SK-N-SH (cell line): ENCODE results near the gene RASD2. TPM values are rescaled to one million over a fixed set of nuclear protein-coding genes. Genes with fewer than 3 reads are reported as not detected.

Source experiments
- CTCF ChIA-PET: fragments of 300-600, 350-600 bp; formaldehyde crosslinking; extraction: SDS; loops from one replicate; lab custom pipeline; 2021; lab: Yijun Ruan, JAX
- POLR2A ChIA-PET: fragments of 350-600 bp; sonication (Branson Sonifier 250); formaldehyde crosslinking; extraction: SDS; loops from one replicate; lab custom pipeline; 2020; ENCODE audit warnings: antibody characterized with exemption, inconsistent platforms; lab: Yijun Ruan, JAX
- DNase-seq: peaks from one replicate; pipeline ENCODE4 v3.0.0; 2012
- H2AFZ ChIP-seq: fragments of 200-600 bp; sonication (generic); 2 replicates; pipeline ENCODE4 v1.8.1; 2016; ENCODE audit warnings: antibody characterized with exemption, mild to moderate bottlenecking, low read depth
- H3F3A ChIP-seq: fragments of 200-600 bp; sonication (generic); replicated peaks from 2 replicates; pipeline ENCODE3; 2016; ENCODE audit warnings: antibody characterized with exemption, mild to moderate bottlenecking; ENCODE audit not compliant: insufficient read depth
- H3K27ac ChIP-seq, 2 experiments: fragments of 200-500 bp in 1 of 2; fragments of 200-600 bp in 1 of 2; sonication (Bioruptor generic) in 1 of 2; sonication (generic), shearing (Covaris generic) in 1 of 2; 2 replicates each; pipeline versions ENCODE4 v1.5.1 to v1.6.1; 2014 to 2016; ENCODE audit warnings: low read depth in 2 of 2, inconsistent platforms in 1 of 2, low read length in 1 of 2, mild to moderate bottlenecking in 1 of 2, mixed read lengths in 1 of 2
- H3K27me3 ChIP-seq: fragments of 200-600 bp; sonication (generic), shearing (Covaris generic); 2 replicates; pipeline ENCODE4 v1.6.1; 2016; ENCODE audit warnings: mixed run types; ENCODE audit not compliant: insufficient read depth
- H3K36me3 ChIP-seq, 2 experiments: fragments of 200-500 bp in 1 of 2; fragments of 200-600 bp in 1 of 2; sonication (Bioruptor generic) in 1 of 2; sonication (generic) in 1 of 2; replicated peaks in 1 of 2; 2 replicates each; pipeline versions ENCODE3 to v1.5.1; 2014 to 2016; ENCODE audit warnings: low read length in 1 of 2, mild to moderate bottlenecking in 1 of 2; ENCODE audit not compliant: insufficient read depth in 2 of 2, control insufficient read depth in 1 of 2
- H3K4me1 ChIP-seq, 2 experiments: fragments of 200-500 bp in 1 of 2; fragments of 200-600 bp in 1 of 2; sonication (Bioruptor generic) in 1 of 2; sonication (generic), shearing (Covaris generic) in 1 of 2; 2 replicates each; pipeline versions ENCODE4 v1.5.1 to v1.6.1; 2014 to 2016; ENCODE audit warnings: low read depth in 1 of 2, low read length in 1 of 2, mixed run types in 1 of 2; ENCODE audit not compliant: insufficient read depth in 2 of 2, control insufficient read depth in 1 of 2
- H3K4me2 ChIP-seq: fragments of 200-600 bp; sonication (generic), shearing (Covaris generic); 2 replicates; pipeline ENCODE4 v1.6.1; 2017; ENCODE audit warnings: mixed run types
- H3K4me3 ChIP-seq, 2 experiments: fragments of 200-500 bp in 1 of 2; fragments of 200-600 bp in 1 of 2; sonication (Bioruptor generic) in 1 of 2; sonication (generic), shearing (Covaris generic) in 1 of 2; 2 replicates each; pipeline versions ENCODE4 v1.5.1 to v1.8.1; 2014 to 2016; ENCODE audit warnings: low read depth in 2 of 2, inconsistent platforms in 1 of 2, low read length in 1 of 2, mild to moderate bottlenecking in 1 of 2, mixed read lengths in 1 of 2, moderate library complexity in 1 of 2
- H3K79me2 ChIP-seq: fragments of 200-600 bp; sonication (generic); 2 replicates; pipeline ENCODE4 v1.8.1; 2017; ENCODE audit warnings: mild to moderate bottlenecking; ENCODE audit not compliant: insufficient read depth
- H3K9ac ChIP-seq: fragments of 200-600 bp; sonication (generic); 2 replicates; pipeline ENCODE4 v1.6.1; 2017; ENCODE audit warnings: mixed run types
- H3K9me2 ChIP-seq: fragments of 200-600 bp; sonication (generic); 2 replicates; pipeline ENCODE4 v1.6.1; 2017; ENCODE audit warnings: mixed run types
- H3K9me3 ChIP-seq: fragments of 200-600 bp; sonication (generic); 2 replicates; pipeline ENCODE4 v1.6.1; 2017; ENCODE audit warnings: mixed run types, mild to moderate bottlenecking, moderate library complexity
- H4K20me1 ChIP-seq: fragments of 200-600 bp; sonication (generic); 2 replicates; pipeline ENCODE4 v1.6.1; 2017; ENCODE audit warnings: mild to moderate bottlenecking, mixed run types; ENCODE audit not compliant: insufficient read depth
- CHD2 ChIP-seq: fragments of 150-350 bp; IDR thresholded peaks from 2 replicates; pipeline ENCODE4 v1.6.1; 2018; ENCODE audit warnings: low read length; ENCODE audit not compliant: partially characterized antibody
- FOXM1 ChIP-seq: IDR thresholded peaks from 2 replicates; pipeline ENCODE4 v1.4.0; 2012; ENCODE audit warnings: low read depth, mild to moderate bottlenecking
- GABPA ChIP-seq: IDR thresholded peaks from 2 replicates; pipeline ENCODE4 v1.4.0; 2012; ENCODE audit warnings: low read depth, mild to moderate bottlenecking
- IRF3 ChIP-seq: fragments of 150-350 bp; IDR thresholded peaks from 2 replicates; pipeline ENCODE4 v1.6.1; 2016; ENCODE audit warnings: mild to moderate bottlenecking, low read depth, low read length
- MAX ChIP-seq: IDR thresholded peaks from 2 replicates; pipeline ENCODE4 v1.4.0; 2012; ENCODE audit warnings: low read depth
- MEF2A ChIP-seq: IDR thresholded peaks from 2 replicates; pipeline ENCODE4 v1.4.0; 2012; ENCODE audit warnings: low read depth, borderline replicate concordance
- RAD21 ChIP-seq: IDR thresholded peaks from 2 replicates; pipeline ENCODE4 v1.6.1; 2012; ENCODE audit warnings: mild to moderate bottlenecking, low read length
- RCOR1 ChIP-seq: fragments of 150-350 bp; IDR thresholded peaks from 2 replicates; pipeline ENCODE4 v1.6.1; 2017; ENCODE audit warnings: antibody characterized with exemption, low read length
- REST ChIP-seq: IDR thresholded peaks from 2 replicates; pipeline ENCODE4 v1.6.1; 2012; ENCODE audit warnings: mild to moderate bottlenecking, low read depth, low read length, moderate library complexity
- SIN3A ChIP-seq: IDR thresholded peaks from 2 replicates; pipeline ENCODE4 v1.6.1; 2012; ENCODE audit warnings: low read depth, mild to moderate bottlenecking, low read length, moderate library complexity, borderline replicate concordance
- TCF12 ChIP-seq: IDR thresholded peaks from 2 replicates; pipeline ENCODE4 v1.4.0; 2012
- USF1 ChIP-seq: IDR thresholded peaks from 2 replicates; pipeline ENCODE4 v1.4.0; 2012; ENCODE audit warnings: low read depth, borderline replicate concordance
- ZBTB33 ChIP-seq: IDR thresholded peaks from 2 replicates; pipeline ENCODE4 v1.4.0; 2012; ENCODE audit warnings: low read depth, borderline replicate concordance
- WGBS: methylation state at CpG from one replicate; pipeline ENCODE4 v1.1.6; 2017; ENCODE audit warnings: low lambda C conversion rate; 5-methylcytosine and 5-hydroxymethylcytosine counted together
- polyA plus RNA-seq, 3 experiments: library from polyadenylated mRNA; depleted of rRNA; stranded (reverse); fragments of >200 nt; gene quantifications; 2 replicates each; pipeline ENCODE4 v1.2.3, GENCODE V29; 2012

The RASD2 gene
- polyA plus RNA-seq, 1 of the 3 experiments (the other 2 are of a cell fraction), result 0.30 TPM

GRCh38 chr22:35544827-35545226 is 4.2 kb downstream of the RASD2 start:
- H4K20me1 ChIP-seq, result no peaks in the 10 kb centered on the region
- POLR2A ChIA-PET, result no interaction called here
- H3K9me2 ChIP-seq, result no peaks in the 10 kb centered on the region
- TF ChIP-seq GABPA (no peak), FOXM1 (no peak), REST (no peak), MAX (no peak), IRF3 (no peak), RAD21 (no peak), TCF12 (no peak), MEF2A (no peak), ZBTB33 (no peak), RCOR1 (no peak), SIN3A (no peak), CHD2 (no peak), USF1 (no peak)
- peaks cover 3% of the 10 kb centered on the region for H3F3A ChIP-seq
- CTCF ChIA-PET, result interaction anchor here (0.8 to 1.8 kb wide), 5 partner anchors 13 to 116 kb away, joined by 3 to 8 read pairs (median 4); no protein-coding TSS in a partner anchor
- no peak for DNase-seq
- no peak overlapping the region for H2AFZ ChIP-seq
- no peak overlapping the region for H3K27ac ChIP-seq
- 80% methylated on average over 3 of the region's 9 CpGs for WGBS
- no peak overlapping the region for H3K4me2 ChIP-seq
- H3K4me1 ChIP-seq, result peaks cover 9 to 15% of the 10 kb centered on the region in 2 experiments; a peak in 2 of 4 replicates
- H3K36me3 ChIP-seq, result no peaks in the 10 kb centered on the region
- no peaks in the 10 kb centered on the region for H3K9me3 ChIP-seq
- no peak overlapping the region for H3K4me3 ChIP-seq
- H3K9ac ChIP-seq, result no peak overlapping the region
- H3K27me3 ChIP-seq, result no peaks in the 10 kb centered on the region
- H3K79me2 ChIP-seq, result peaks cover 7% of the 10 kb centered on the region; the same call in 1 of the 2 replicates
